Endothelial cell of umbilical vein (primary cell): ENCODE data around the gene PYM1.

Experiments used
- EZH2 ChIP-seq: IDR thresholded peaks from 2 replicates; pipeline ENCODE4 v1.6.1; 2012; ENCODE audit warnings: borderline replicate concordance, low read depth, mild to moderate bottlenecking, moderate library complexity, low read length, inconsistent platforms; ENCODE audit not compliant: severe bottlenecking
- FOS ChIP-seq: IDR thresholded peaks from 2 replicates; pipeline ENCODE4 v1.6.1; 2011; ENCODE audit warnings: mild to moderate bottlenecking, low read length, moderate library complexity, borderline replicate concordance; ENCODE audit not compliant: insufficient read depth
- GATA2 ChIP-seq: IDR thresholded peaks from 2 replicates; pipeline ENCODE4 v1.7.0; 2011; ENCODE audit warnings: low read depth, mild to moderate bottlenecking, moderate library complexity, mixed read lengths, low read length; ENCODE audit not compliant: insufficient read length, insufficient read depth
- JUN ChIP-seq: IDR thresholded peaks from 2 replicates; pipeline ENCODE4 v1.6.1; 2011; ENCODE audit warnings: borderline replicate concordance, low read depth; ENCODE audit not compliant: insufficient read length, insufficient read depth
- MYC ChIP-seq: IDR thresholded peaks from one replicate; pipeline ENCODE4 v1.6.1; 2011; ENCODE audit warnings: mild to moderate bottlenecking, low read depth, low read length
- POLR2A ChIP-seq: IDR thresholded peaks from 2 replicates; pipeline ENCODE4 v1.6.1; 2012; ENCODE audit warnings: low read depth, mild to moderate bottlenecking, control low read depth, low read length
- POLR2AphosphoS5 ChIP-seq: IDR thresholded peaks from 2 replicates; pipeline ENCODE4 v1.6.1; 2012; ENCODE audit warnings: low read depth, mild to moderate bottlenecking, control low read depth, low read length, moderate library complexity; ENCODE audit not compliant: insufficient read depth
- TF ChIP-seq, protein P1 (sequence below), 2 donors: IDR thresholded peaks; 1 replicate in 1 of 2; 2 replicates in 1 of 2; pipeline ENCODE4 v1.5.1; 2011; ENCODE audit warnings: low read length in 2 of 2, mild to moderate bottlenecking in 2 of 2, moderate library complexity in 2 of 2, control low read depth in 1 of 2, inconsistent platforms in 1 of 2, low read depth in 1 of 2; ENCODE audit not compliant: insufficient read depth in 1 of 2; ENCODE audit errors: extremely low read depth in 1 of 2

DNA sequence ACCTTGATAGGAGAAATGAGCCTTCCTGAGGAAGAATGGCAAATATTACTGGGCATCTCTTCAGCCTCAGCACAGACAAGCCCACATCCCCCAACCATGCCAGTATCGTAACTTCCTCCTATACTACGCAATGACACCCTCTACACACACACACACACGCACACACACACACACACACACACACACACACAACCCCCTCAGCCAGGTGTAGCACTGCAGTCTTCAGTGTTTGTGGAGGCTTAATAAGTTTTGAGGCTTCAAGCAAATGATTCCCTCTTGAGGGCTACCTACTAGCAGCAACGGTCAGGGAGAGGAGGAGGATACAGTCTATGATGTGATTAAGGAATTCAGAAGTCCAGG lies 4.8 kb upstream of the PYM1 start:
- TF ChIP-seq, protein P1, sequence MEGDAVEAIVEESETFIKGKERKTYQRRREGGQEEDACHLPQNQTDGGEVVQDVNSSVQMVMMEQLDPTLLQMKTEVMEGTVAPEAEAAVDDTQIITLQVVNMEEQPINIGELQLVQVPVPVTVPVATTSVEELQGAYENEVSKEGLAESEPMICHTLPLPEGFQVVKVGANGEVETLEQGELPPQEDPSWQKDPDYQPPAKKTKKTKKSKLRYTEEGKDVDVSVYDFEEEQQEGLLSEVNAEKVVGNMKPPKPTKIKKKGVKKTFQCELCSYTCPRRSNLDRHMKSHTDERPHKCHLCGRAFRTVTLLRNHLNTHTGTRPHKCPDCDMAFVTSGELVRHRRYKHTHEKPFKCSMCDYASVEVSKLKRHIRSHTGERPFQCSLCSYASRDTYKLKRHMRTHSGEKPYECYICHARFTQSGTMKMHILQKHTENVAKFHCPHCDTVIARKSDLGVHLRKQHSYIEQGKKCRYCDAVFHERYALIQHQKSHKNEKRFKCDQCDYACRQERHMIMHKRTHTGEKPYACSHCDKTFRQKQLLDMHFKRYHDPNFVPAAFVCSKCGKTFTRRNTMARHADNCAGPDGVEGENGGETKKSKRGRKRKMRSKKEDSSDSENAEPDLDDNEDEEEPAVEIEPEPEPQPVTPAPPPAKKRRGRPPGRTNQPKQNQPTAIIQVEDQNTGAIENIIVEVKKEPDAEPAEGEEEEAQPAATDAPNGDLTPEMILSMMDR (IDR thresholded peaks at IDR 0.05; ENCODE audit: extremely low read depth in 1 of 2, insufficient read depth in 1 of 2, low read depth in 1 of 2, low read length in 2 of 2) = no peak
- no peak for TF ChIP-seq POLR2A
- TF ChIP-seq POLR2AphosphoS5 = no peak
- TF ChIP-seq MYC = no peak
- no peak for TF ChIP-seq GATA2
- no peak for TF ChIP-seq EZH2
- no peak for TF ChIP-seq FOS
- no peak for TF ChIP-seq JUN
